H1 (cell line): Measurements from ENCODE around the gene IGLL1. TPM values are rescaled to one million over a fixed set of nuclear protein-coding genes. Genes with fewer than 3 reads are reported as not detected.

Experiments used
- CTCF ChIA-PET: fragments of 300-600 bp; sonication (Branson Sonifier 250); formaldehyde crosslinking; loops from one replicate; lab custom pipeline; 2021; ENCODE audit not compliant: partially characterized antibody; lab: Charles Lee
- POLR2A ChIA-PET: fragments of 300-600 bp; sonication (Branson Sonifier 250); formaldehyde crosslinking; loops from one replicate; lab custom pipeline; 2021; ENCODE audit warnings: inconsistent platforms; ENCODE audit not compliant: partially characterized antibody; lab: Charles Lee
- DNase-seq, 2 experiments: peaks; one replicate each; pipeline versions ENCODE4 v3.0.0 to v3.0.0-alpha.2; 2010 to 2022; ENCODE audit warnings: low spot score in 2 of 2, low read depth in 1 of 2, mixed read lengths in 1 of 2
- FAIRE-seq: peaks from 2 replicates; lab custom pipeline; 2011; peaks lifted over from hg19 to GRCh38; lab: Jason Lieb, UNC
- H2AFZ ChIP-seq: 2 replicates; pipeline ENCODE4 v1.8.1; 2012; ENCODE audit warnings: low read length, inconsistent platforms
- H2AK5ac ChIP-seq: 2 replicates; pipeline ENCODE4 v1.6.1; 2013; ENCODE audit warnings: low read depth, low read length
- H2BK120ac ChIP-seq: replicated peaks from 2 replicates; pipeline ENCODE3; 2013; ENCODE audit warnings: low read depth, low read length, inconsistent platforms
- H2BK12ac ChIP-seq: 2 replicates; pipeline ENCODE4 v1.6.1; 2013; ENCODE audit warnings: low read depth, low read length
- H2BK15ac ChIP-seq: 2 replicates; pipeline ENCODE4 v1.6.1; 2013; ENCODE audit warnings: low read length
- H2BK20ac ChIP-seq: 2 replicates; pipeline ENCODE4 v1.6.1; 2013; ENCODE audit warnings: low read length
- H2BK5ac ChIP-seq: 2 replicates; pipeline ENCODE4 v1.6.1; 2013; ENCODE audit warnings: low read depth, low read length
- H3K14ac ChIP-seq: 2 replicates; pipeline ENCODE4 v1.6.1; 2013; ENCODE audit warnings: inconsistent platforms; ENCODE audit not compliant: insufficient read length
- H3K18ac ChIP-seq: 2 replicates; pipeline ENCODE4 v1.6.1; 2013; ENCODE audit warnings: low read length; ENCODE audit errors: extremely low read depth
- H3K23ac ChIP-seq: 2 replicates; pipeline ENCODE4 v1.6.1; 2013; ENCODE audit warnings: inconsistent platforms; ENCODE audit not compliant: insufficient read length
- H3K23me2 ChIP-seq: 2 replicates; pipeline ENCODE4 v1.6.1; 2013; ENCODE audit warnings: low read depth, low read length
- H3K27ac ChIP-seq: 2 replicates; pipeline ENCODE4 v1.6.1; 2011; ENCODE audit warnings: low read depth, low read length, inconsistent platforms
- H3K27me3 ChIP-seq, 4 experiments: replicated peaks in 1 of 4; 1 replicate in 1 of 4; 2 replicates in 3 of 4; pipeline versions ENCODE4 v1.6.1 to v1.8.1; 2011 to 2013; ENCODE audit warnings: low read length in 3 of 4, mild to moderate bottlenecking in 3 of 4, inconsistent platforms in 2 of 4, mixed read lengths in 2 of 4, moderate library complexity in 1 of 4; ENCODE audit not compliant: control insufficient read depth in 3 of 4, insufficient read depth in 3 of 4; ENCODE audit errors: extremely low read depth in 1 of 4
- H3K36me3 ChIP-seq, 4 experiments: 2 replicates each; pipeline versions ENCODE4 v1.6.1 to v1.8.1; 2011 to 2013; ENCODE audit warnings: mild to moderate bottlenecking in 4 of 4, low read length in 3 of 4, moderate library complexity in 2 of 4, control low read depth in 1 of 4, inconsistent platforms in 1 of 4; ENCODE audit not compliant: insufficient read depth in 4 of 4, control insufficient read depth in 2 of 4
- H3K4ac ChIP-seq: replicated peaks from 2 replicates; pipeline ENCODE3; 2013; ENCODE audit warnings: low read length, low read depth, mixed read lengths, inconsistent platforms; ENCODE audit not compliant: insufficient read length
- H3K4me1 ChIP-seq, 4 experiments: replicated peaks in 1 of 4; 1 replicate in 1 of 4; 2 replicates in 3 of 4; pipeline versions ENCODE4 v1.6.1 to v1.8.1; 2011 to 2013; ENCODE audit warnings: low read length in 3 of 4, inconsistent platforms in 2 of 4, mixed read lengths in 1 of 4; ENCODE audit not compliant: insufficient read depth in 4 of 4, control insufficient read depth in 3 of 4
- H3K4me2 ChIP-seq, 2 experiments: 2 replicates each; pipeline versions ENCODE4 v1.6.1 to v1.8.1; 2011 to 2013; ENCODE audit warnings: low read depth in 2 of 2, low read length in 2 of 2, control low read depth in 1 of 2, inconsistent platforms in 1 of 2, mild to moderate bottlenecking in 1 of 2; ENCODE audit not compliant: insufficient read depth in 1 of 2
- H3K4me3 ChIP-seq, 4 experiments: fragments of 200-600, 300-600 bp in 1 of 4; sonication (generic), shearing (Covaris generic), sonication (Bioruptor Twin) in 1 of 4; 2 replicates each; pipeline versions ENCODE4 v1.5.1 to v1.8.1; 2011 to 2016; ENCODE audit warnings: low read length in 4 of 4, low read depth in 3 of 4, control low read depth in 2 of 4, inconsistent platforms in 2 of 4, mild to moderate bottlenecking in 2 of 4, mixed read lengths in 1 of 4, moderate library complexity in 1 of 4; ENCODE audit not compliant: insufficient read depth in 2 of 4; ENCODE audit errors: extremely low read depth in 1 of 4
- H3K56ac ChIP-seq: replicated peaks from 2 replicates; pipeline ENCODE3; 2013; ENCODE audit warnings: low read depth, mild to moderate bottlenecking, mixed read lengths, low read length, inconsistent platforms; ENCODE audit not compliant: insufficient read length
- H3K79me1 ChIP-seq: 2 replicates; pipeline ENCODE4 v1.6.1; 2013; ENCODE audit warnings: low read depth, low read length, control low read depth
- H3K79me2 ChIP-seq, 2 experiments: 2 replicates each; pipeline versions ENCODE4 v1.6.1 to v1.8.1; 2012 to 2013; ENCODE audit warnings: low read length in 2 of 2, mild to moderate bottlenecking in 2 of 2, inconsistent platforms in 1 of 2; ENCODE audit not compliant: insufficient read depth in 2 of 2, control insufficient read depth in 1 of 2
- H3K9ac ChIP-seq, 4 experiments: replicated peaks in 1 of 4; 1 replicate in 1 of 4; 2 replicates in 3 of 4; pipeline versions ENCODE4 v1.6.1 to v1.8.1; 2011 to 2013; ENCODE audit warnings: low read depth in 3 of 4, low read length in 3 of 4, control low read depth in 2 of 4, mild to moderate bottlenecking in 2 of 4, moderate library complexity in 2 of 4, inconsistent platforms in 1 of 4; ENCODE audit errors: extremely low read depth in 1 of 4
- H3K9me3 ChIP-seq, 2 experiments: 2 replicates each; pipeline versions ENCODE4 v1.6.1 to v1.8.1; 2012 to 2013; ENCODE audit warnings: mild to moderate bottlenecking in 2 of 2, moderate library complexity in 2 of 2, control low read depth in 1 of 2, inconsistent platforms in 1 of 2, low read depth in 1 of 2, low read length in 1 of 2, mixed read lengths in 1 of 2; ENCODE audit not compliant: insufficient read depth in 2 of 2
- H4K20me1 ChIP-seq, 2 experiments: replicated peaks in 1 of 2; 2 replicates each; pipeline versions ENCODE3 to v1.8.1; 2011 to 2013; ENCODE audit warnings: inconsistent platforms in 2 of 2, low read length in 2 of 2, mild to moderate bottlenecking in 1 of 2; ENCODE audit not compliant: insufficient read depth in 2 of 2, control insufficient read depth in 1 of 2
- H4K5ac ChIP-seq: 2 replicates; pipeline ENCODE4 v1.6.1; 2013; ENCODE audit warnings: low read length, low read depth, mixed read lengths, inconsistent platforms; ENCODE audit not compliant: insufficient read length
- H4K8ac ChIP-seq: 2 replicates; pipeline ENCODE4 v1.8.0; 2013; ENCODE audit warnings: mild to moderate bottlenecking, moderate library complexity, low read length, inconsistent platforms; ENCODE audit not compliant: insufficient read depth; ENCODE audit errors: extremely low read depth
- H4K91ac ChIP-seq: replicated peaks from 2 replicates; pipeline ENCODE3; 2013; ENCODE audit warnings: low read length, mixed read lengths, inconsistent platforms; ENCODE audit not compliant: insufficient read length
- ASH2L ChIP-seq: fragments of 200-600, 300-600 bp; sonication (generic); IDR thresholded peaks from one replicate; pipeline ENCODE4 v1.7.1; 2017; ENCODE audit warnings: low read length
- BCL11A ChIP-seq, 2 experiments: IDR thresholded peaks; one replicate each; pipeline ENCODE4 v1.6.1; 2011; ENCODE audit warnings: low read depth in 2 of 2, low read length in 2 of 2, mild to moderate bottlenecking in 2 of 2
- CBX8 ChIP-seq: fragments of 300-800, 300-1000 bp; sonication (generic); IDR thresholded peaks from 2 replicates; pipeline ENCODE4 v1.7.1; 2016; ENCODE audit warnings: low read depth, low read length, borderline replicate concordance
- CEBPB ChIP-seq: IDR thresholded peaks from 2 replicates; pipeline ENCODE4 v1.6.1; 2012; ENCODE audit warnings: low read depth, low read length
- CHD1 ChIP-seq: IDR thresholded peaks from 2 replicates; pipeline ENCODE4 v1.6.1; 2012; ENCODE audit warnings: low read depth, low read length, improper control_type of control experiment
- EP300 ChIP-seq, 2 experiments: IDR thresholded peaks; 1 replicate in 1 of 2; 2 replicates in 1 of 2; pipeline ENCODE4 v1.6.1; 2011 to 2012; ENCODE audit warnings: low read depth in 2 of 2, low read length in 2 of 2, mild to moderate bottlenecking in 2 of 2, borderline replicate concordance in 1 of 2, inconsistent platforms in 1 of 2, moderate library complexity in 1 of 2
- EZH2 ChIP-seq: fragments of 200-600 bp; sonication (generic); IDR thresholded peaks from 2 replicates; pipeline ENCODE4 v1.7.1; 2012; ENCODE audit warnings: low read depth, mild to moderate bottlenecking, moderate library complexity, low read length, inconsistent platforms; ENCODE audit not compliant: severe bottlenecking
- KDM5A ChIP-seq: fragments of 200-600 bp; IDR thresholded peaks from 2 replicates; pipeline ENCODE4 v1.7.1; 2012; ENCODE audit warnings: mild to moderate bottlenecking, low read length, inconsistent platforms, mixed read lengths
- RBBP5 ChIP-seq: IDR thresholded peaks from 2 replicates; pipeline ENCODE4 v1.7.1; 2012; ENCODE audit warnings: low read depth, mild to moderate bottlenecking, inconsistent platforms, low read length, moderate library complexity, borderline replicate concordance
- SAP30 ChIP-seq: fragments of 300-600 bp; sonication (generic); IDR thresholded peaks from 2 replicates; pipeline ENCODE4 v1.7.1; 2012; ENCODE audit warnings: low read length, moderate library complexity, mild to moderate bottlenecking, inconsistent platforms; ENCODE audit not compliant: insufficient read depth, insufficient replicate concordance
- TCF12 ChIP-seq: IDR thresholded peaks from 2 replicates; pipeline ENCODE4 v1.6.1; 2011; ENCODE audit warnings: low read depth, mild to moderate bottlenecking, low read length
- TEAD4 ChIP-seq: IDR thresholded peaks from 2 replicates; pipeline ENCODE4 v1.6.1; 2012; ENCODE audit warnings: low read depth, low read length, inconsistent platforms, mixed read lengths
- WGBS, 2 experiments: shearing (Covaris generic) in 1 of 2; methylation state at CpG; one replicate each; pipeline versions ENCODE4 v1.1.6 to v1.1.7; 2013 to 2015; ENCODE audit warnings: low lambda C conversion rate in 2 of 2, mixed read lengths in 2 of 2, inconsistent platforms in 1 of 2, low coverage in 1 of 2, missing lambda C conversion rate in 1 of 2; ENCODE audit not compliant: insufficient replicate concordance in 2 of 2, insufficient coverage in 1 of 2, insufficient read length in 1 of 2; ENCODE audit errors: extremely low coverage in 1 of 2, missing lambda C conversion rate in 1 of 2; 5-methylcytosine and 5-hydroxymethylcytosine counted together
- polyA plus RNA-seq, 7 experiments: library from polyadenylated mRNA; depleted of rRNA in 3 of 7; stranded (reverse) in 5 of 7; unstranded in 2 of 7; fragments of >200 nt in 5 of 7; fragments of 200-250 nt in 2 of 7; gene quantifications; 1 replicate in 5 of 7; 2 replicates in 1 of 7; 4 replicates in 1 of 7; pipeline versions ENCODE4 v1.2.1 to v1.2.3, GENCODE V29; 2011 to 2013; ENCODE audit warnings: missing spikeins in 2 of 7, mixed read lengths in 2 of 7
- total RNA-seq: library from RNA; stranded (reverse); fragmentation: NEBNext Ultra II Directional; extraction: Animal tissue kit (Norgen Biotek cat#: 25700); gene quantifications from 2 replicates; pipeline ENCODE4 v1.2.1, GENCODE V29; 2021

IGLL1 gene
- total and polyA plus RNA-seq, 2 of the 8 experiments (the other 6 are each of a cell fraction or from before 2014, with no cell fraction given) = not detected

DNA sequence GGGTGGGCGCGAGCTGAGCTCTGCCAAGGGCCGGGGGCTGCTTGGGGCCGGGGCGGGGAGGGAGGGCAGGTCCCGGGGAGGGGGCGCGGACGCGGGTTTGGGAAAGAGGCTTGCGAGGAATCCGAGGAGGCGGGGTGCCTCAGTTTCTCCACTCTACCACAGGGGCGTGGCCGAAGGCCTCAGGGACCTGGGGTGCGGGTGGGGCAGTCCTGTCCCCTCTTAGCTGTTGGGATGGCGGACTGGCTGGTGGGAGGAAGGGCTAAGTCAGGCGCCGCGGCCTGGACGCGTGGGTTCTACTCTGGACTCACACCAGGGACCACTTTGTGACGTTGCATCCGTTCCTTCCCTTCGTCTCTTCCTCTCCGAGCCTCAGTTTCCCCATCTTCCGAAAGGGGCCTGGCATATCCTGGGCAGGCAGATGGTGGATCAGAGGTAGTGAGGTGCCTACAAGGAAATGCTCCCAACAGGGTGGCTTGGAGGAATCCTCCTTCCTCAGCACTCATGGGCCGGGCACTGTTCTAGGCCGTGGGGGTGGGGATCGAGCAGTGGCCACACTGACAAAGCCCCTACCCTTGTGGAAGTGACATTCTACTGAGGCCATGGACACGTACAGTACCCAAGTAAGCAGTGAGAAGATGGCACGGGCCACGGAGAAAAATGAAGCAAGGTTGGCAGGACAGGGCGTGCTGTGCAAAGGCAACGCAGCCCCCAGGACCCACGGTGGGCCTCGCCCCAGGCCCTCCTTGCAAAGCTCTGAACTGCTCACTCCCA lies 13.2 kb downstream of the IGLL1 start:
- Histone ChIP-seq H3K79me2 (no peaks in the 10 kb centered on the region), H4K20me1 (peaks cover 0 to 3% of the 10 kb centered on the region in 2 experiments), H4K5ac (no peak overlapping the region), H4K91ac (no peak overlapping the region), H2BK12ac (peak overlapping the region; percentile 55; the same call in 1 of the 2 replicates), H2AK5ac (peak overlapping the region; percentile 93; the same call in 1 of the 2 replicates), H2BK15ac (peak overlapping the region; percentile 72; the same call in 1 of the 2 replicates), H2BK20ac (no peak overlapping the region), H3K79me1 (no peaks in the 10 kb centered on the region), H3K4me3 (peak overlapping the region; percentile 37 to 89 (median 45); a peak in 7 of 8 replicates), H3K27ac (no peak overlapping the region), H3K9ac (no peak overlapping the region), H3K23me2 (peaks cover 11% of the 10 kb centered on the region; the same call in 1 of the 2 replicates), H2BK5ac (no peak overlapping the region), H3K36me3 (no peaks in the 10 kb centered on the region), H2AFZ (no peak overlapping the region), H4K8ac (no peak overlapping the region), H3K9me3 (no peaks in the 10 kb centered on the region), H3K18ac (no peak overlapping the region; the same call in 1 of the 2 replicates), H3K56ac (no peak overlapping the region), H3K14ac (no peak overlapping the region), H3K23ac (no peak overlapping the region), H3K4me1 (peaks cover 0 to 14% (median 10%) of the 10 kb centered on the region in 4 experiments; a peak in 6 of 7 replicates), H3K27me3 (peaks cover 4 to 40% (median 25%) of the 10 kb centered on the region in 4 experiments), H3K4me2 (peak overlapping the region; percentile 93), H3K4ac (no peak overlapping the region), H2BK120ac (no peak overlapping the region)
- ChIA-PET CTCF (interaction anchor here (0.6 to 3.0 kb wide), 3 partner anchors 16 to 28 kb away, joined by 3 to 15 read pairs (median 4); no protein-coding TSS in a partner anchor), POLR2A (no interaction called here)
- 71% methylated on average over 15 of the region's 37 CpGs; no CpG with 5 or more reads in 1 of the 2 experiments for WGBS, 2 experiments
- FAIRE-seq (no peak), DNase-seq (no peak)
- TF ChIP-seq CBX8 (no peak), SAP30 (no peak), TEAD4 (no peak), CEBPB (no peak), RBBP5 (no peak), ASH2L (no peak), EZH2 (no peak), TCF12 (no peak), CHD1 (no peak), KDM5A (no peak), EP300 (IDR thresholded peaks at IDR 0.05; ENCODE audit: borderline replicate concordance in 1 of 2, low read depth in 2 of 2, low read length in 2 of 2) (no peak), BCL11A (IDR thresholded peaks at IDR 0.05; ENCODE audit: low read depth in 2 of 2, low read length in 2 of 2) (no peak)
